ENCODE data around the gene OXTR.

The OXTR gene

DNA sequence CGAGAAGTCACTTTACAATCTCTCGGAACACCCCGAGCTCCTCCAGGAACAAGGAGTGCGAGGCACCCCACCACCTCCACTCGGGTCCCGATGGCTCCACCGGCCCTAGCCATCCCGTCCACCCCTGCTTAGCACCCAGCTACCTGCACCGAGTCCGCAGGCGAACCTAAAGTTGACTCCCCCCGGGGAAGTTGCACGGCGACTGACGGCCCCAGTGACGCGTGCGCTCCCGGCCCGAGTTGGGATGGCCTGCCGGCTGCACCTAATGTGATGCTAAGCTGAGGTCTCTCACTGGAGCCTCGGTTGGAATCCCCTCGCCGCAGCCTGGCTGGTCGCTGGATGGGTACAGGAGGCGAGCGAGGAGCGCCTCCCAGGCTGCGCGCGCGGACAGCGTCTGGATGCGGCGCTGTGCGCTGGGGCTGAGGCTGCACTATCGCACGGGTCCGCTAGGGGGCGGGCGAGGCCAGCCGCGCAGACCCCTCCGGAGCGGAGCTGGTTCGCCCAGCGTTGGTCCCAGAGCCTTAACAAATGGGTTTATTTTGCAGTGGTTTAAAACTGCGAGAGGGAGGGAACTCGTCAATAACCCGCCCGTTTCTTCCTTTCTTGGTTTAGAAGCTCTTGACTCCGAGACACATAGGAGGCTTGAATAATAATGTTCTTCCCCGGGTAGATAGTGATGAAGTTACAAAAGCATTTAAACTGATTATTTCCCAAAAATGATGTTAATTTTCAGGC is at the start of gene OXTR:
Gene OXTR (minus strand): TSS at position 526 of the 735 bp plus-strand sequence. CDS start 1,426 bp downstream, outside the sequence.
- no peaks in the 10 kb centered on the region for H3K36me3 ChIP-seq (replicated peaks)
- no peaks in the 10 kb centered on the region for H3K27me3 ChIP-seq (ENCODE audit: low read depth)
- H3K4me1 ChIP-seq, result no peaks in the 10 kb centered on the region
- peak within 1 kb of the TSS; percentile 26 for H3K4me3 ChIP-seq
- H3K9me3 ChIP-seq, result no peaks in the 10 kb centered on the region
- in situ Hi-C loops (cut with MboI; ENCODE audit: low sequenced_read_pairs), result loop anchor here (25.0 kb wide), 1 partner anchor 543 kb away; no protein-coding TSS in a partner anchor
- DNase-seq (ENCODE audit: low spot score in 2 of 2), result peak; percentile 44 to 80

DNA sequence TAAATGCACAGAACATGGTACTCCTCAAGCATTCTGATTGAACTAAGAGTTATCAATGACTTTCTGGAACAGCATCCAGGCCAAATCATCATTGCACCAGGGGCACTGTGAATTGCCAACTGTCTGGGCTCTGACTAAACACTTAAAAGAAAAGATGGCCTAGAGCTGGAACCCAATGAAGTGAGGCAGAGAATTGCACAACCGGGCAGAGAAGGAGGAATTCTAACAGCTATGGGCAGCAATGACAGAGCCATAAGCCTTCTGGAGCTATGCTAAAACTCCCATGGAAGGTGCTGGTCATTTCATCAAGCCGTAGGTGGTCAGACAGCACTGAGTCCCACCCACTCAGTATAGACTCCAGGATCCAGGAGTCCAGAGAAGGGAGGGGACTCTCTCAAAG is 48.1 kb upstream of the OXTR start:
- H3K36me3 ChIP-seq (replicated peaks), result no peaks in the 10 kb centered on the region
- H3K9me3 ChIP-seq, result 0 out of 2 replicates have a peak, but pooled peaks cover 2% of the 10 kb centered on the region
- no peaks in the 10 kb centered on the region for H3K27me3 ChIP-seq (ENCODE audit: low read depth)
- H3K4me3 ChIP-seq, result no peak overlapping the region
- no peak for DNase-seq (ENCODE audit: low spot score in 2 of 2)
- in situ Hi-C loops (cut with MboI; ENCODE audit: low sequenced_read_pairs), result no loop called here
- H3K4me1 ChIP-seq, result no peaks in the 10 kb centered on the region

GRCh38 chr3:8816106-8816505 is 46.7 kb upstream of the OXTR start:
- Histone ChIP-seq H3K27me3 (ENCODE audit: low read depth) (no peaks in the 10 kb centered on the region), H3K9me3 (0 out of 2 replicates have a peak, but pooled peaks cover 2% of the 10 kb centered on the region), H3K4me3 (no peak overlapping the region), H3K4me1 (no peaks in the 10 kb centered on the region), H3K36me3 (replicated peaks) (no peaks in the 10 kb centered on the region)
- no peak for DNase-seq (ENCODE audit: low spot score in 2 of 2)
- in situ Hi-C loops (cut with MboI; ENCODE audit: low sequenced_read_pairs), result no loop called here

- no peak for DNase-seq (ENCODE audit: low spot score in 2 of 2)
- in situ Hi-C loops (cut with MboI; ENCODE audit: low sequenced_read_pairs), result no loop called here
- no peaks in the 10 kb centered on the region for H3K4me1 ChIP-seq
- H3K27me3 ChIP-seq (ENCODE audit: low read depth), result no peaks in the 10 kb centered on the region
- no peak overlapping the region for H3K4me3 ChIP-seq
- no peaks in the 10 kb centered on the region for H3K36me3 ChIP-seq (replicated peaks)
- H3K9me3 ChIP-seq, result no peaks in the 10 kb centered on the region
These were observed 44.0 kb upstream of the OXTR start for GRCh38 chr3:8813411-8813810.

DNA sequence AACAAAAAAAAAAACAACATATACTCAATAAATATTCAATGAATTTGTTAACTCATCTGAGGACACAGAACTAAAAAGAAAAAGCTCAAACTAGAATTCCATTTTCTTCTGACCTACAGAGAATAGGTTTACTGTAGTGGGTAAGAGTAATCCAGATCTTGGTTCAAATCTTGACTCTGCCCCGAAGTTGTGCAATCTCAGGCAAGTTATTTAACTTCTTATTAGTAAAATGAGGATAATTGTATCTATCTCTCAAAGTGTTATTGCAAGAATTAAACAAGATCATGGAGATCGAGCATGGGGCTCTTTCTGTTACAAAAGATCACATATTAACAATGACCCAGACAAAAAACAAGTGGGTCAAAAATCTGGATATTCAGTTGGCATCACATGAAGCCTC is 41.1 kb upstream of the OXTR start:
- Histone ChIP-seq H3K9me3 (no peaks in the 10 kb centered on the region), H3K36me3 (replicated peaks) (no peaks in the 10 kb centered on the region), H3K4me1 (no peaks in the 10 kb centered on the region), H3K4me3 (no peak overlapping the region), H3K27me3 (ENCODE audit: low read depth) (no peaks in the 10 kb centered on the region)
- DNase-seq (ENCODE audit: low spot score in 2 of 2), result no peak
- in situ Hi-C loops (cut with MboI; ENCODE audit: low sequenced_read_pairs), result no loop called here

- Histone ChIP-seq H3K4me3 (no peak overlapping the region), H3K9me3 (0 out of 2 replicates have a peak, but pooled peaks cover 2% of the 10 kb centered on the region), H3K27me3 (ENCODE audit: low read depth) (no peaks in the 10 kb centered on the region), H3K4me1 (no peaks in the 10 kb centered on the region), H3K36me3 (replicated peaks) (no peaks in the 10 kb centered on the region)
- no peak for DNase-seq (ENCODE audit: low spot score in 2 of 2)
- in situ Hi-C loops (cut with MboI; ENCODE audit: low sequenced_read_pairs), result no loop called here
These were observed 36.4 kb upstream of the OXTR start for GRCh38 chr3:8805774-8806173.

DNA sequence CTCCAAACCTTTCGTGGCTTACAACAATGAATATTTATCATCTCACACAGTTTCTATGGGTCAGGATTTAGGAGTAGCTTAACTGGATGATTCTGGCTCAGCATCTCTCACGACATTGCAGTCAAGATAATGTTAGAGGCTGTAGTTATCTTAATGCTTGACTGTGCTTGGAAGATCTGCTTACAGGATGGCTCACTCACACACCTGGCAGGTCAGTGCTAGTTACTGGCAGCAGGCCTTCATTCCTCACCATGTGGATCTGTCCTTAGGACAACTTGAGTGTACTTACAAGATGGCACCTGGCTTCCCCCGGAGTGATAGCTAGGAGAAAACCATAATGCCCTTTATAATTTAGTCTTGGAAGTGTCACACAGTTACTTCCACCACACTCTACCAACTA is 32.8 kb upstream of the OXTR start:
- in situ Hi-C loops (cut with MboI; ENCODE audit: low sequenced_read_pairs), result no loop called here
- H3K27me3 ChIP-seq (ENCODE audit: low read depth), result no peaks in the 10 kb centered on the region
- DNase-seq (ENCODE audit: low spot score in 2 of 2), result no peak

DNA sequence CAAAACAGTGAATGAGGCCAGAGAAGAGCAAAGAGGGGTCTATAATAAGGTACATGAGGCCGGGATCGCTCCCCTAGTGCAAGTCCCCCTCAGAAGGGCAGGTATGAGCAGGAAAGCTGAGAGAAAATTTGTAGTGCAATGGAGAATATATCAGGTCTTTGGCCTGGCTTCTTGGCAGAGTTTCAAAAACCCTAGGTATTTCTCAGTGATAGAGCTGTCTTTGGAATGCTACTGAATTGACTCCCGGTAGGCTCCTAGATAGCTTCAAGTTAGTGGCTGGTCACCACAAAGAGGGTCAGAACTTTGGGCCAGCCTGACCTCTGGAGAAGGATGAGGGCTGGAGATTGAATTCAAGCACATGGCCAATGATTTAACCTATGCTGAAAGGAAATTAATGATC is 30.6 kb upstream of the OXTR start:
- no peak for DNase-seq (ENCODE audit: low spot score in 2 of 2)
- Histone ChIP-seq H3K36me3 (replicated peaks) (no peaks in the 10 kb centered on the region), H3K4me3 (no peak overlapping the region), H3K4me1 (no peaks in the 10 kb centered on the region), H3K9me3 (0 out of 2 replicates have a peak, but pooled peaks cover 2% of the 10 kb centered on the region), H3K27me3 (ENCODE audit: low read depth) (no peaks in the 10 kb centered on the region)
- in situ Hi-C loops (cut with MboI; ENCODE audit: low sequenced_read_pairs), result no loop called here

More for the DNA sequence above, 32.8 kb upstream of the OXTR start:
- no peaks in the 10 kb centered on the region for H3K4me1 ChIP-seq
- H3K36me3 ChIP-seq (replicated peaks), result no peaks in the 10 kb centered on the region
- no peak overlapping the region for H3K4me3 ChIP-seq
- 0 out of 2 replicates have a peak, but pooled peaks cover 2% of the 10 kb centered on the region for H3K9me3 ChIP-seq

DNA sequence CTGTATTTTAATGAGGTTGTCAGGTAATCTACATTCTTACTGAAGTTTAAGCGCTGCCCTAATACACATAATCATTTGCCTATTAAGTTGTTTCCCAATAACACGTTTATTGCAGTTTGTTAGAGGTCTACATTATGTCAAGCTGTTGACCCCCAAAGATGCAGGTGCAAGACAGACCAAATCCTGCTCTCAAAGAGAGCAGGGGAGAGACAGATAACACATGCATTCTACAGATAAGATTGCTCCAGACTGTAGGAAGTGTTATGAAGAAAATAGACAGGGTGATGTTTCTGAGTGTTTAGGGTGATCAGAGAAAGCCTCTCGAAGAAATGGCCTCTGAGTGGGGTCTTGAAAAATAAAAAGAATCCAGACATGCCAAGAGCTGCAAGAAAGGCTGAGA is 24.8 kb upstream of the OXTR start:
- in situ Hi-C loops (cut with MboI; ENCODE audit: low sequenced_read_pairs), result no loop called here
- H3K36me3 ChIP-seq (replicated peaks), result no peaks in the 10 kb centered on the region

GRCh38 chr3:8793242-8793641 is 23.8 kb upstream of the OXTR start:
- H3K27me3 ChIP-seq (ENCODE audit: low read depth), result no peaks in the 10 kb centered on the region
- no peak for DNase-seq (ENCODE audit: low spot score in 2 of 2)
- H3K36me3 ChIP-seq (replicated peaks), result no peaks in the 10 kb centered on the region
- H3K4me3 ChIP-seq, result no peak overlapping the region
- in situ Hi-C loops (cut with MboI; ENCODE audit: low sequenced_read_pairs), result no loop called here
- no peaks in the 10 kb centered on the region for H3K9me3 ChIP-seq
- no peaks in the 10 kb centered on the region for H3K4me1 ChIP-seq

More for the DNA sequence above, 24.8 kb upstream of the OXTR start:
- Histone ChIP-seq H3K27me3 (ENCODE audit: low read depth) (no peaks in the 10 kb centered on the region), H3K9me3 (no peaks in the 10 kb centered on the region), H3K4me1 (no peaks in the 10 kb centered on the region), H3K4me3 (no peak overlapping the region)
- DNase-seq (ENCODE audit: low spot score in 2 of 2), result no peak

GRCh38 chr3:8790529-8790928 is 21.1 kb upstream of the OXTR start:
- H3K9me3 ChIP-seq, result no peaks in the 10 kb centered on the region
- DNase-seq (ENCODE audit: low spot score in 2 of 2), result no peak
- in situ Hi-C loops (cut with MboI; ENCODE audit: low sequenced_read_pairs), result no loop called here

GRCh38 chr3:8784676-8785435 is 15.4 kb upstream of the OXTR start:
- Histone ChIP-seq H3K4me3 (no peak overlapping the region), H3K27me3 (ENCODE audit: low read depth) (no peaks in the 10 kb centered on the region), H3K4me1 (no peaks in the 10 kb centered on the region), H3K36me3 (replicated peaks) (no peaks in the 10 kb centered on the region), H3K9me3 (no peaks in the 10 kb centered on the region)
- in situ Hi-C loops (cut with MboI; ENCODE audit: low sequenced_read_pairs), result no loop called here
- DNase-seq (ENCODE audit: low spot score in 2 of 2), result no peak

More at GRCh38 chr3:8790529-8790928, 21.1 kb upstream of the OXTR start:
- H3K4me1 ChIP-seq, result no peaks in the 10 kb centered on the region
- H3K27me3 ChIP-seq (ENCODE audit: low read depth), result no peaks in the 10 kb centered on the region
- no peaks in the 10 kb centered on the region for H3K36me3 ChIP-seq (replicated peaks)
- no peak overlapping the region for H3K4me3 ChIP-seq

GRCh38 chr3:8780279-8780678 is 10.9 kb upstream of the OXTR start:
- in situ Hi-C loops (cut with MboI; ENCODE audit: low sequenced_read_pairs), result no loop called here
- Histone ChIP-seq H3K4me1 (no peaks in the 10 kb centered on the region), H3K9me3 (no peaks in the 10 kb centered on the region), H3K4me3 (no peak overlapping the region), H3K36me3 (replicated peaks) (no peaks in the 10 kb centered on the region), H3K27me3 (ENCODE audit: low read depth) (no peaks in the 10 kb centered on the region)
- DNase-seq (ENCODE audit: low spot score in 2 of 2), result no peak

- Histone ChIP-seq H3K27me3 (ENCODE audit: low read depth) (no peaks in the 10 kb centered on the region), H3K36me3 (replicated peaks) (no peaks in the 10 kb centered on the region), H3K9me3 (no peaks in the 10 kb centered on the region), H3K4me3 (no peak overlapping the region), H3K4me1 (no peaks in the 10 kb centered on the region)
- in situ Hi-C loops (cut with MboI; ENCODE audit: low sequenced_read_pairs), result no loop called here
- no peak for DNase-seq (ENCODE audit: low spot score in 2 of 2)
These were observed 9.1 kb upstream of the OXTR start for GRCh38 chr3:8778475-8778874.
